Measurements from ENCODE around the gene ITGB2.
A peak's percentile ranks its signal among the peaks of the same experiment; 100 is the strongest.

- TF ChIP-seq POLR2A (IDR thresholded peaks at IDR 0.05; ENCODE audit: low read depth) (no peak), CTCF (IDR thresholded peaks at IDR 0.05) (peak in 2 of 3 experiments; percentile 5 to 19)
These were observed 12.5 kb downstream of the ITGB2 start for GRCh38 chr21:44907966-44908895.
